ENCODE results near the gene GNB1L. TPM values are rescaled to one million over a fixed set of nuclear protein-coding genes. Genes with fewer than 3 reads are reported as not detected.

The GNB1L gene
- total and polyA plus RNA-seq, 2 experiments from 2014 or later, result 3.5 to 5.5 TPM

- Histone ChIP-seq H3K4me3 (no peak overlapping the region), H3K36me3 (no peaks in the 10 kb centered on the region), H3K9me3 (ENCODE audit: low read depth) (no peaks in the 10 kb centered on the region), H3K27me3 (no peaks in the 10 kb centered on the region), H3K27ac (no peak overlapping the region), H3K4me1 (ENCODE audit: low read depth) (no peaks in the 10 kb centered on the region)
- DNase-seq (ENCODE audit: low read depth in 1 of 2, low spot score in 1 of 2), result no peak
- no peak for TF ChIP-seq CTCF (IDR thresholded peaks at IDR 0.05; ENCODE audit: low read depth, low read length)
Observed at GRCh38 chr22:19824926-19825339, 29.7 kb downstream of the GNB1L start.

- Histone ChIP-seq H3K9me3 (ENCODE audit: low read depth) (no peaks in the 10 kb centered on the region), H3K27me3 (no peaks in the 10 kb centered on the region), H3K4me3 (no peak overlapping the region), H3K27ac (no peak overlapping the region), H3K36me3 (no peaks in the 10 kb centered on the region), H3K4me1 (ENCODE audit: low read depth) (no peaks in the 10 kb centered on the region)
- DNase-seq (ENCODE audit: low read depth in 1 of 2, low spot score in 1 of 2), result no peak
- no peak for TF ChIP-seq CTCF (IDR thresholded peaks at IDR 0.05; ENCODE audit: low read depth, low read length)
Observed at GRCh38 chr22:19824212-19824925, 30.3 kb downstream of the GNB1L start.

GRCh38 chr22:19823902-19824211 is 30.8 kb downstream of the GNB1L start:
- no peak for TF ChIP-seq CTCF (IDR thresholded peaks at IDR 0.05; ENCODE audit: low read depth, low read length)
- no peaks in the 10 kb centered on the region for H3K36me3 ChIP-seq
- H3K4me1 ChIP-seq (ENCODE audit: low read depth), result no peaks in the 10 kb centered on the region
- no peak overlapping the region for H3K27ac ChIP-seq
- no peak for DNase-seq (ENCODE audit: low read depth in 1 of 2, low spot score in 1 of 2)
- no peak overlapping the region for H3K4me3 ChIP-seq
- H3K27me3 ChIP-seq, result no peaks in the 10 kb centered on the region
- H3K9me3 ChIP-seq (ENCODE audit: low read depth), result no peaks in the 10 kb centered on the region

GRCh38 chr22:19823191-19823901 is 31.3 kb downstream of the GNB1L start:
- no peak overlapping the region for H3K27ac ChIP-seq
- no peaks in the 10 kb centered on the region for H3K36me3 ChIP-seq
- DNase-seq (ENCODE audit: low read depth in 1 of 2, low spot score in 1 of 2), result no peak
- no peaks in the 10 kb centered on the region for H3K9me3 ChIP-seq (ENCODE audit: low read depth)
- no peak for TF ChIP-seq CTCF (IDR thresholded peaks at IDR 0.05; ENCODE audit: low read depth, low read length)
- H3K27me3 ChIP-seq, result no peaks in the 10 kb centered on the region
- H3K4me1 ChIP-seq (ENCODE audit: low read depth), result no peaks in the 10 kb centered on the region
- H3K4me3 ChIP-seq, result no peak overlapping the region

GRCh38 chr22:19822301-19823117 is 32.2 kb downstream of the GNB1L start:
- peak in 1 of 2 donors; percentile 14 for DNase-seq (ENCODE audit: low read depth in 1 of 2, low spot score in 1 of 2)
- H3K9me3 ChIP-seq (ENCODE audit: low read depth), result no peaks in the 10 kb centered on the region
- H3K27ac ChIP-seq, result no peak overlapping the region
- no peaks in the 10 kb centered on the region for H3K4me1 ChIP-seq (ENCODE audit: low read depth)
- H3K27me3 ChIP-seq, result no peaks in the 10 kb centered on the region
- H3K4me3 ChIP-seq, result no peak overlapping the region
- no peak for TF ChIP-seq CTCF (IDR thresholded peaks at IDR 0.05; ENCODE audit: low read depth, low read length)
- no peaks in the 10 kb centered on the region for H3K36me3 ChIP-seq
